GM19324 (cell line): Measurements from ENCODE around the gene PTPN1.

ENCODE experiments used
- ATAC-seq: cut with Tn5 transposase; IDR thresholded peaks from one replicate; pipeline ENCODE4 v1.9.1; 2021; ENCODE audit warnings: mild to moderate bottlenecking, moderate library complexity; ENCODE audit not compliant: unreplicated experiment, low FRiP score

The PTPN1 gene

DNA sequence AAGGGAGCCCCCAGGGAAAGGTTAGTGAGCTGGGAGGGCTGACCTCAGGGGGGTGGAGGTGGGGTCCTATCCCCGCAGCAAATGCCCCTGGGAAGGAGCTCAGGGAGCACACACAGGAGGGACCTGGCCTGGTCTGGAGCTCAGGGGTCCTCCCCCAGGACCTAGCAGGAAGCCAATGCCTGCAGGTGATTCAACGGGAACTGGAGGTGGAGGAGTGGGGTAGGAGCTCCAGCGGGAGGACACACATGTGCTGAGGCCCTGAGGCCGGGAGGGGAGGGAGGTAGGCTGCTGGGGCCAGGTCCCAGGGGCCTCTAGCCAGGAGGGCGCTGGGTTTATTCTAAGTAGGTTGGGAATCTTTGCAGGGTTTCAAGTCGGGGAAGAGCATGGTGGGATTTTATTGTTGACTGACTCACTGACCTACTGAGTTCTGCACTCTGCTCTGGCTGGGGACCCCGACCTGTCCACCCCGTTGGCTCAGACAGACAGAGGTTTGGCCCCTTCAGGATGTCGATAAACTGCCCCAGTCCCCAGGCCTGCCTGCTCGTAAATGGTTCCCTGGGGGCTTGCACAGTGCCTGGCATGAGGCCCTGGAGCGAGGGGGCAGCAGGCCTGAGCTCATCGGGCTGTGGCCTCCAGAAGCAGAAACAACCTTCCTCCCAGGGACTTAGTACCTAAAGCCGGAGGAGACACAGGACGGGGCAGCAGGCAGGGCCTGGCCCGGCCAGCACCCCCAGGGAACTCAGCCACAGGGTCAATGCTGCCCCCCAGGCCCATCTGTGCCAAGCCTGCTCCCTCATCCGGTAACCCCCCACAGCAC lies 118.9 kb downstream of the PTPN1 start:
- ATAC-seq: no peak

GRCh38 chr20:50629670-50630045 lies 119.5 kb downstream of the PTPN1 start:
- no peak for ATAC-seq

DNA sequence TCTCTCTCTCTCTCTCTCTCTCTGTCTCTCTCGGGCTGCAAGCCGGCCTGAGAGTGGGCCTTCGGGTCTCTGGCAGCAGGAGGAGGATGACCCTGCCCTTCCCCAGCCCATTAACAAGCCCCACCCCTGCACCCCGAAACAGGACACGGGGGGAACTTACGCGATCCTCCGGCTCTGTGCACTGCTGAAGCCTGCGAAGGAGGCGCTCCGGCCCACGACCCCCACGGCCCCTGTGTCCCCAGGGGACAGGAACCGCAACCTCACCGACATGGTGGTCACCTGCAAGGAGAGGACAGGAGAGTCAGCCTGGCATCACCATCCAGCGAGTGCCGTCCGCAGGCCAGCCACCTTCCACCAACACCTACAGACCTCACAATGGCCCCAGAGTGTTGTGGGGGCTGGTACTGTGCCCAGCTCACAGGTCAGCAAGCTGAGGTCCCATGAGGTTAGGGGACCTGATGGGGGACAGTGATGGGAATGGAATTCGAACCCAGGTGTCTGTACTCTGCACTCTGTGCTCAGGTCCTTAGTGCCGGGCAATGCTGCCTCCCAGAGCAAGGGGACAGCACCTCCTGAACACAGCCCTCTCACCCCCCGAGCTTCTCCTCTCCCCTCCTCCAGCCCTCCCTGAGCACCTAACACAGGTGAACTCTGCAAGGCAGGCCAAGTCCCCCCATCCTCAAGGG lies 120.5 kb downstream of the PTPN1 start:
- no peak for ATAC-seq

GRCh38 chr20:50632236-50632635 lies 122.1 kb downstream of the PTPN1 start:
- ATAC-seq: no peak

DNA sequence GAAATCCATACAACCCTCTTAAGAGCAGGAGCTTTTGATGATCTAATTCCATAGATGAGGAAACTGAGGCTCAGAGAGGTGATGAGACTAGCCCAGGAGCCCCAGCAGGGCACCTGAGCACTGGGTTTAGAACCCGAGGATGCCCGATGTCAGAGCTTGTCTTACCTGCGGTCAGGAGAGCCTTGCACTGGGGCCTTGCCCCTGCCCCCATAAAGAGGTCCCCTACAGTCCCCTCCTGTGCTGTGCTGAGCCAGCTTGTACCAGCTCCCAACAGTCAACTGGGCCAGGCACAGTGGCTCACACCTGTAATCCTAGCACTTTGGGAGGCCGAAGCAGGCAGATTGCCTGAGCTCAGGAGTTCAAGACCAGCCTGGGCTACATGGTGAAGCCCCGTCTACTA lies 122.5 kb downstream of the PTPN1 start:
- ATAC-seq: no peak

- ATAC-seq: no peak
These were observed 123.2 kb downstream of the PTPN1 start for GRCh38 chr20:50633361-50633760.

DNA sequence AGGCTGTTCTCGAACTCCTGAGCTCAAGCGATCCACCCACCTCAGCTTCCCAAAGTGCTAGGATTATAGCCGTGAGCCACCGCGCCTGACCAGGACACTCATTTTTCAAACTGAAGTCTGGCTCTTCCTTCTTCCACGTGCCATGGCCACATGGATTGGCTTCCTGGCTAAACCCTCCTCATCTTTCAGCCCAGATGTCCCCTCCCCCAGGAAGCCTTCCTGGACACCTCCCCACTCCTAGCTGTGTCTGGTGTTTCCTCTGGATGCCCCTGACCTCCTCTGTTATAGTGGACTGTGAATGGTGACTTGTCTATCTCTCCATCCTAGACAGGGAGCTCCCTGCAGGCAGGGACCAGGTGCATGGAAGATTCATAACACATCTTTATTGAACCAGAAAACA lies 124.0 kb downstream of the PTPN1 start:
- no peak for ATAC-seq
